Heart left ventricle (tissue), 13 donors: ENCODE data around the gene NNAT.

Experiments
- CTCF ChIP-seq, 12 donors: fragments of 200-600 bp; sonication (generic) in 4 of 12; IDR thresholded peaks; one replicate each; pipeline versions ENCODE4 v1.5.0 to v1.8.0; 2018 to 2022; ENCODE audit warnings: antibody characterized with exemption in 12 of 12, mild to moderate bottlenecking in 5 of 12
- POLR2A ChIP-seq, 2 donors: fragments of 450-650 bp; IDR thresholded peaks; one replicate each; pipeline ENCODE4 v1.6.1; 2017; ENCODE audit warnings: antibody characterized with exemption in 2 of 2, mild to moderate bottlenecking in 2 of 2, moderate library complexity in 2 of 2
- donor health status: ischemic (EF 13 %, LVEDD 7.1; RV severe dilation, severe dysfunction).
- donor health status: DM: no; HTN: yes; CAD: no.
- donor health status: DM: no; HTN: no; CAD: no.
- donor health status: ischemic (EF 25% LVEDD 6.9; RV normal size, moderate dysfunction).
- donor health status: ischemic (EF 25% LVEDD 5.7; RV mildly dilated, moderate dysfunction).
- donor health status: ischemic (EF 35%, LVEDD 5.7; RV mildly dilated, moderate dysfunction).
- donor health status: nonischemic (EF 11% LVEDD 7.7; RV severe dilation, severe dysfunction).
- donor health status: DM: yes; HTN: yes; CAD: no.
- donor health status: PGD.
- donor health status: ischemic (EF 29% LVEDD 5.4; RV normal size, mild dysfunction).
- donor health status: nonischemic (EF 23%, LVEDD 6.1; RV moderate dilation, normal function).

- TF ChIP-seq POLR2A (IDR thresholded peaks at IDR 0.05), result no peak
- TF ChIP-seq CTCF (IDR thresholded peaks at IDR 0.05), result no peak
These were observed 26.9 kb downstream of the NNAT start for GRCh38 chr20:37547912-37548311.
